Nephron (organoid): ENCODE results near the gene ARMC7.

ENCODE experiments used
- H3K27ac Mint-ChIP-seq, 3 experiments: 2 replicates each; pipeline ENCODE4 v1.8.0; 2020; ENCODE audit warnings: mixed read lengths in 3 of 3, mild to moderate bottlenecking in 2 of 3, moderate library complexity in 1 of 3
- H3K27me3 Mint-ChIP-seq: 2 replicates; pipeline ENCODE4 v1.8.0; 2021; ENCODE audit warnings: low read depth, mild to moderate bottlenecking, moderate library complexity, mixed read lengths
- H3K36me3 Mint-ChIP-seq: 2 replicates; pipeline ENCODE4 v1.8.0; 2020; ENCODE audit warnings: low read depth, mixed read lengths
- H3K4me1 Mint-ChIP-seq: 2 replicates; pipeline ENCODE4 v1.8.0; 2020; ENCODE audit warnings: mixed read lengths
- H3K4me3 Mint-ChIP-seq, 3 experiments: 2 replicates each; pipeline ENCODE4 v1.8.0; 2020; ENCODE audit warnings: mild to moderate bottlenecking in 3 of 3, mixed read lengths in 3 of 3, moderate library complexity in 2 of 3
- H3K9me3 Mint-ChIP-seq: 2 replicates; pipeline ENCODE4 v1.8.0; 2020; ENCODE audit warnings: mixed read lengths
- TF ChIP-seq, protein P1 (sequence below), 3 experiments: fragments of 200-600 bp; sonication (generic); IDR thresholded peaks; one replicate each; pipeline ENCODE4 v1.5.0; 2021; ENCODE audit warnings: antibody characterized with exemption in 3 of 3; ENCODE audit not compliant: unreplicated experiment in 3 of 3

ARMC7 gene

DNA sequence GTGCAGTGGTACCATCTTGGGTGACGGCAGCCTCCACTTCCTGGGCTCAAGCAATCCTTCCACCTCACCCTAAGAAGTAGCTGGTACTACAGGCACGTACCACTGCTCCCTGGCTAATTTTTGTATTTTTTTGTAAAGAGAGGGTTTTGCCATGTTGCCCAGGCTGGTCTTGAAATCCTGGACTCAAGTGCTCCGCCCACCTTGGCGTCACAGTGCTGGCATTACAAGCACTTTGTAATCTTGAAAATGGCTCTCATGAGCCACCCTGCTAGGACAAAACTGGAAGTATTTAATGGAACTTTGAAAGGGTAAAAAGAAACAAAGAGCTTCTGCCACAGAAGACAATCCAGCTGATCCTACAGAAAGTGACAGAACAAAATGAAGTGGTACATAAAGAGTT is 63.8 kb downstream of the ARMC7 start:
- H3K4me1 Mint-ChIP-seq = no peaks in the 10 kb centered on the region
- TF ChIP-seq, protein P1, sequence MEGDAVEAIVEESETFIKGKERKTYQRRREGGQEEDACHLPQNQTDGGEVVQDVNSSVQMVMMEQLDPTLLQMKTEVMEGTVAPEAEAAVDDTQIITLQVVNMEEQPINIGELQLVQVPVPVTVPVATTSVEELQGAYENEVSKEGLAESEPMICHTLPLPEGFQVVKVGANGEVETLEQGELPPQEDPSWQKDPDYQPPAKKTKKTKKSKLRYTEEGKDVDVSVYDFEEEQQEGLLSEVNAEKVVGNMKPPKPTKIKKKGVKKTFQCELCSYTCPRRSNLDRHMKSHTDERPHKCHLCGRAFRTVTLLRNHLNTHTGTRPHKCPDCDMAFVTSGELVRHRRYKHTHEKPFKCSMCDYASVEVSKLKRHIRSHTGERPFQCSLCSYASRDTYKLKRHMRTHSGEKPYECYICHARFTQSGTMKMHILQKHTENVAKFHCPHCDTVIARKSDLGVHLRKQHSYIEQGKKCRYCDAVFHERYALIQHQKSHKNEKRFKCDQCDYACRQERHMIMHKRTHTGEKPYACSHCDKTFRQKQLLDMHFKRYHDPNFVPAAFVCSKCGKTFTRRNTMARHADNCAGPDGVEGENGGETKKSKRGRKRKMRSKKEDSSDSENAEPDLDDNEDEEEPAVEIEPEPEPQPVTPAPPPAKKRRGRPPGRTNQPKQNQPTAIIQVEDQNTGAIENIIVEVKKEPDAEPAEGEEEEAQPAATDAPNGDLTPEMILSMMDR (IDR thresholded peaks at IDR 0.05; ENCODE audit: unreplicated experiment in 3 of 3) = no peak
- no peaks in the 10 kb centered on the region for H3K9me3 Mint-ChIP-seq
- H3K36me3 Mint-ChIP-seq = peaks cover 46% of the 10 kb centered on the region
- no peaks in the 10 kb centered on the region for H3K27me3 Mint-ChIP-seq
- H3K27ac Mint-ChIP-seq = no peak overlapping the region
- H3K4me3 Mint-ChIP-seq = no peak overlapping the region

DNA sequence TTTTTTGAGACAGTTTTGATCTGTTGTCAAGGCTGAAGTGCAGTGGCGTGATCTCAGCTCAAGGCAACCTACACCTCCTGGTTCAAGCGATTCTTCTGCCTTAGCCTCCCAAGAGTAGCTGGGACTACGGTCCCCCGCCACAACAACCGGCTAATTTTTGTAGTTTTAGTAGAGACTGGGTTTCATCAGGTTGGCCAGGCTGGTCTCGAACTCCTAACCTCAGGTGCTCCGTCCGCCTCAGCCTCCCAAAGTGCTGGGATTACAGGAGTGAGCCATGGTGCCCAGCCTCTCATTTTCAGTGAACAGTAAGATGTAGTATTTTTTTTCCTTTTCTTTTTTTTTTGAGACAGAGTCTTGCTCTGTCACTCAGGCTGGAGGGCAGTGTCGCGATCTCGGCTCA is 65.2 kb downstream of the ARMC7 start:
- Mint-ChIP-seq H3K9me3 (no peaks in the 10 kb centered on the region), H3K27ac (no peak overlapping the region), H3K4me3 (no peak overlapping the region), H3K4me1 (no peaks in the 10 kb centered on the region), H3K36me3 (peaks cover 53% of the 10 kb centered on the region), H3K27me3 (no peaks in the 10 kb centered on the region)
- TF ChIP-seq, protein P1 (IDR thresholded peaks at IDR 0.05; ENCODE audit: unreplicated experiment in 3 of 3) = no peak

DNA sequence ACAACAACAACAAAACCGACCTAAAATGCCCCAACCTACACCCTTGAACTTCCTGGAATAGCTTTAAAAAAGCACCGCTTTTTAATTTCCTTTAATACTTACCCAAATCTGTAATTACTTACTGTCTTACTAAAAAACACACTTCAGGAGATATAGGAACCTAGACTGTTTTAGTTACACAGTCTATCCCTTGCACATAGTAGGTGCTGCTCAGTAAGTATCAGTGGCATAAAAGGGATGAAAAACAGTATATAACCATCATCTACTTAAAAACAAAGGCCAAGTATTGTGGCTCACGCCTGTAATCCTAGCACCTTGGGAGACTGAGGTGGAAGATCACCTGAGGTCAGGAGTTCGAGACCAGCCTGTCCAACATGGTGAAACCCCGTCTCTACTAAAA is 66.9 kb downstream of the ARMC7 start:
- Mint-ChIP-seq H3K27ac (no peak overlapping the region), H3K36me3 (peaks cover 57% of the 10 kb centered on the region), H3K4me1 (peaks cover 9% of the 10 kb centered on the region), H3K27me3 (no peaks in the 10 kb centered on the region), H3K4me3 (no peak overlapping the region), H3K9me3 (no peaks in the 10 kb centered on the region)
- TF ChIP-seq, protein P1 (IDR thresholded peaks at IDR 0.05; ENCODE audit: unreplicated experiment in 3 of 3) = no peak

DNA sequence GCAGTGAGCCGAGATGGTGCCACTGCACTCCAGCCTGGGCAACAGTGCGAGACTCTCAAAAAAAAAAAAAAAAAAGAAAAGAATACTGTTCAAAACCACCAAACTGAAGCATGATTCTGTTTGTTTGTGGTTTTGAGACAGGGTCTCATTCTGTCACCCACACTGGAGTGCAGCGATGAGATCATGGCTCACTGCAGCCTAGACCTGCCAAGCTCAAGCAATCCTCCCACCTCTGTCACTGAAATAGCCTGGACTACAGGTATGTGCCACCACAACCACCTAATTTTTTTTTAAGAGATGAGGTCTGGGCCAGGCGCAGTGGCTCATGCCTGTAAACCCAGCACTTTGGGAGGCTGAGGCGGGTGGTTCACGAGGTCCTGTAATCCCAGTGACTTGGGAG is 68.7 kb downstream of the ARMC7 start:
- H3K27ac Mint-ChIP-seq = no peak overlapping the region
- peaks cover 43% of the 10 kb centered on the region for H3K36me3 Mint-ChIP-seq
- TF ChIP-seq, protein P1 (IDR thresholded peaks at IDR 0.05; ENCODE audit: unreplicated experiment in 3 of 3) = no peak
- H3K4me3 Mint-ChIP-seq = no peak overlapping the region
- H3K4me1 Mint-ChIP-seq = peaks cover 16% of the 10 kb centered on the region
- no peaks in the 10 kb centered on the region for H3K9me3 Mint-ChIP-seq
- no peaks in the 10 kb centered on the region for H3K27me3 Mint-ChIP-seq
